ENCODE measurements around the gene LTB4R. TPM values are rescaled to one million over a fixed set of nuclear protein-coding genes. Genes with fewer than 3 reads are reported as not detected.
A peak's percentile ranks its signal among the peaks of the same experiment; 100 is the strongest.

LTB4R gene
- total RNA-seq = 0.06 and 4.0 TPM in 2 replicates

- peak within 1 kb of the TSS; percentile 11 for H3K4me3 ChIP-seq (ENCODE audit: low read depth, low read length)
- peak; percentile 27 for TF ChIP-seq CTCF (conservative IDR thresholded peaks at IDR 0.05; ENCODE audit: low read depth, low read length)
- DNase-seq (ENCODE audit: low read depth) = no peak
Observed at GRCh38 chr14:24310646-24311604, at the start of gene LTB4R. Gene LTB4R, plus strand, starts transcription at chr14:24311502. Its CDS starts 4,150 bp downstream, at chr14:24315652.

- DNase-seq (ENCODE audit: low read depth) = no peak
- no peak for TF ChIP-seq CTCF (conservative IDR thresholded peaks at IDR 0.05; ENCODE audit: low read depth, low read length)
- H3K4me3 ChIP-seq (ENCODE audit: low read depth, low read length) = no peak overlapping the region
Observed at GRCh38 chr14:24261969-24262327, 49.4 kb upstream of the LTB4R start.

- no peak within 1 kb of the TSS for H3K4me3 ChIP-seq (ENCODE audit: low read depth, low read length)
- no peak for DNase-seq (ENCODE audit: low read depth)
- TF ChIP-seq CTCF (conservative IDR thresholded peaks at IDR 0.05; ENCODE audit: low read depth, low read length) = no peak
Observed at GRCh38 chr14:24262821-24263733, 48.2 kb upstream of the LTB4R start, which contains the start of gene TGM1. Gene TGM1, minus strand, starts transcription at chr14:24263177. Its CDS starts 825 bp downstream, at chr14:24262352.

- no peak overlapping the region for H3K4me3 ChIP-seq (ENCODE audit: low read depth, low read length)
- no peak for TF ChIP-seq CTCF (conservative IDR thresholded peaks at IDR 0.05; ENCODE audit: low read depth, low read length)
- no peak for DNase-seq (ENCODE audit: low read depth)
Observed at GRCh38 chr14:24263848-24264247, 47.5 kb upstream of the LTB4R start.

GRCh38 chr14:24264298-24264697 is 47.0 kb upstream of the LTB4R start:
- no peak for TF ChIP-seq CTCF (conservative IDR thresholded peaks at IDR 0.05; ENCODE audit: low read depth, low read length)
- no peak for DNase-seq (ENCODE audit: low read depth)
- no peak overlapping the region for H3K4me3 ChIP-seq (ENCODE audit: low read depth, low read length)

- H3K4me3 ChIP-seq (ENCODE audit: low read depth, low read length) = no peak overlapping the region
- no peak for TF ChIP-seq CTCF (conservative IDR thresholded peaks at IDR 0.05; ENCODE audit: low read depth, low read length)
- DNase-seq (ENCODE audit: low read depth) = no peak
Observed at GRCh38 chr14:24266344-24267244, 44.7 kb upstream of the LTB4R start.
